Activated CD8-positive, alpha-beta T cell treated with anti-CD3 and anti-CD28 coated beads for 36 hours (primary cell): ENCODE data around the gene OR7G2. TPM values are rescaled to one million over a fixed set of nuclear protein-coding genes. Genes with fewer than 3 reads are reported as not detected.

ENCODE experiments used
- ATAC-seq: fragments of 200-7000 bp; cut with Tn5 transposase; one replicate; pipeline ENCODE4 v1.10.0; 2021; ENCODE audit warnings: mild to moderate bottlenecking, moderate library complexity
- CTCF ChIA-PET: fragments of 350-600 bp; sonication (Branson Sonifier 250); formaldehyde crosslinking; loops from one replicate; lab custom pipeline; 2021; ENCODE audit warnings: antibody characterized with exemption; lab: Charles Lee
- POLR2A ChIA-PET: fragments of 350-600 bp; sonication (Branson Sonifier 250); formaldehyde crosslinking; loops from one replicate; lab custom pipeline; 2021; ENCODE audit warnings: antibody characterized with exemption; lab: Charles Lee
- DNase-seq: peaks from one replicate; pipeline ENCODE4 v3.0.0-alpha.2; 2020
- H3K27ac Mint-ChIP-seq: one replicate; pipeline ENCODE4 v1.8.0; 2021; ENCODE audit warnings: mild to moderate bottlenecking, mixed read lengths
- H3K27me3 Mint-ChIP-seq: one replicate; pipeline ENCODE4 v1.8.0; 2021; ENCODE audit warnings: mixed read lengths
- H3K36me3 Mint-ChIP-seq: one replicate; pipeline ENCODE4 v1.8.0; 2021; ENCODE audit warnings: low read depth, mixed read lengths
- H3K4me1 Mint-ChIP-seq: one replicate; pipeline ENCODE4 v1.8.0; 2021; ENCODE audit warnings: low read depth, mixed read lengths
- H3K4me3 Mint-ChIP-seq: one replicate; pipeline ENCODE4 v1.8.0; 2021; ENCODE audit warnings: mild to moderate bottlenecking, moderate library complexity, mixed read lengths
- H3K9me3 Mint-ChIP-seq: one replicate; pipeline ENCODE4 v1.8.0; 2021; ENCODE audit warnings: mixed read lengths
- CTCF ChIP-seq: fragments of 200-600 bp; IDR thresholded peaks from one replicate; pipeline ENCODE4 v1.8.0; 2022; ENCODE audit warnings: antibody characterized with exemption, mild to moderate bottlenecking
- intact Hi-C: fragments of 100-400 bp; cut with micrococcal nuclease; formaldehyde crosslinking; loops from one replicate; pipeline ENCODE4 v1.10.0; 2022
- total RNA-seq, 2 experiments: library from RNA; stranded (reverse); gene quantifications; one replicate each; pipeline ENCODE4 v1.2.3, GENCODE V29; 2021

The OR7G2 gene
- not detected for total RNA-seq

- ATAC-seq (no peak), DNase-seq (no peak)
- intact Hi-C loops = no loop called here
- peaks cover 21% of the 10 kb centered on the region for H3K27me3 Mint-ChIP-seq
- POLR2A ChIA-PET = interaction anchor here (1.3 kb wide), 1 partner anchor 211 kb away, joined by 3 read pairs; no protein-coding TSS in a partner anchor
- TF ChIP-seq CTCF = no peak
- H3K27ac Mint-ChIP-seq = no peak within 1 kb of the TSS
- no peaks in the 10 kb centered on the region for H3K36me3 Mint-ChIP-seq
- H3K4me1 Mint-ChIP-seq = no peaks in the 10 kb centered on the region
- H3K4me3 Mint-ChIP-seq = no peak within 1 kb of the TSS
- CTCF ChIA-PET = no interaction called here
- no peaks in the 10 kb centered on the region for H3K9me3 Mint-ChIP-seq
These were observed at the start of gene OR7G2 for GRCh38 chr19:9107375-9107774. Gene OR7G2 (minus strand): TSS chr19:9107475. CDS start chr19:9103243, 4,232 bp downstream.

GRCh38 chr19:9156304-9156703 is 49.0 kb upstream of the OR7G2 start:
- Mint-ChIP-seq H3K36me3 (peaks cover 98% of the 10 kb centered on the region), H3K9me3 (peaks cover 25% of the 10 kb centered on the region), H3K27me3 (no peaks in the 10 kb centered on the region), H3K4me1 (peaks cover 28% of the 10 kb centered on the region), H3K4me3 (no peak overlapping the region), H3K27ac (peak overlapping the region; percentile 21)
- DNase-seq = no peak
- TF ChIP-seq CTCF = no peak
- intact Hi-C loops = no loop called here
- POLR2A ChIA-PET = no interaction called here
- CTCF ChIA-PET = no interaction called here
- ATAC-seq = no peak

- H3K27ac Mint-ChIP-seq = peak overlapping the region; percentile 68
- peaks cover 98% of the 10 kb centered on the region for H3K36me3 Mint-ChIP-seq
- peaks cover 25% of the 10 kb centered on the region for H3K9me3 Mint-ChIP-seq
- ChIA-PET POLR2A (no interaction called here), CTCF (no interaction called here)
- H3K4me1 Mint-ChIP-seq = peaks cover 34% of the 10 kb centered on the region
- TF ChIP-seq CTCF = no peak
- H3K27me3 Mint-ChIP-seq = no peaks in the 10 kb centered on the region
- DNase-seq (no peak), ATAC-seq (no peak)
- H3K4me3 Mint-ChIP-seq = no peak overlapping the region
- intact Hi-C loops = no loop called here
These were observed 48.3 kb upstream of the OR7G2 start for GRCh38 chr19:9155591-9155990.

- intact Hi-C loops = no loop called here
- CTCF ChIA-PET = no interaction called here
- Mint-ChIP-seq H3K27ac (no peak overlapping the region), H3K27me3 (no peaks in the 10 kb centered on the region), H3K36me3 (peaks cover 94% of the 10 kb centered on the region), H3K9me3 (peaks cover 18% of the 10 kb centered on the region), H3K4me1 (peaks cover 70% of the 10 kb centered on the region), H3K4me3 (no peak overlapping the region)
- DNase-seq = peak; percentile 22
- no peak for ATAC-seq
- no peak for TF ChIP-seq CTCF
- POLR2A ChIA-PET = no interaction called here
These were observed 44.1 kb upstream of the OR7G2 start for GRCh38 chr19:9151367-9151766.

- DNase-seq (no peak), ATAC-seq (no peak)
- peak overlapping the region; percentile 21 for H3K27ac Mint-ChIP-seq
- CTCF ChIA-PET = no interaction called here
- intact Hi-C loops = no loop called here
- H3K9me3 Mint-ChIP-seq = peaks cover 18% of the 10 kb centered on the region
- H3K27me3 Mint-ChIP-seq = no peaks in the 10 kb centered on the region
- H3K4me1 Mint-ChIP-seq = peaks cover 70% of the 10 kb centered on the region
- POLR2A ChIA-PET = no interaction called here
- no peak overlapping the region for H3K4me3 Mint-ChIP-seq
- H3K36me3 Mint-ChIP-seq = peaks cover 91% of the 10 kb centered on the region
- no peak for TF ChIP-seq CTCF
These were observed 43.4 kb upstream of the OR7G2 start for GRCh38 chr19:9150650-9151049.
